Caco-2 (cell line): Measurements from ENCODE around the gene EPGN. TPM values are rescaled to one million over a fixed set of nuclear protein-coding genes. Genes with fewer than 3 reads are reported as not detected.

Source experiments
- BruUV-seq: library from RNA; stranded (reverse); fragments of 400-500 nt; replicated peaks from 2 replicates; lab custom pipeline; 2021; lab: Mats Ljungman, UMichigan
- CTCF ChIA-PET: fragments of 300-600 bp; sonication (Branson Sonifier 250); formaldehyde crosslinking; loops from one replicate; lab custom pipeline; 2022; ENCODE audit warnings: antibody characterized with exemption; lab: Charles Lee
- POLR2A ChIA-PET: fragments of 300-600 bp; sonication (Branson Sonifier 250); formaldehyde crosslinking; loops from one replicate; lab custom pipeline; 2022; ENCODE audit warnings: antibody characterized with exemption; lab: Charles Lee
- DNase-seq, 2 experiments: peaks; one replicate each; pipeline versions ENCODE4 v3.0.0 to v3.0.0-alpha.2; 2020 to 2022
- H3K27me3 ChIP-seq: replicated peaks from 2 replicates; pipeline ENCODE4 v1.6.0; 2011; ENCODE audit warnings: low read length; ENCODE audit not compliant: control insufficient read depth, insufficient read depth
- H3K36me3 ChIP-seq: 2 replicates; pipeline ENCODE4 v1.5.1; 2011; ENCODE audit warnings: low read length; ENCODE audit not compliant: control insufficient read depth, insufficient read depth
- H3K4me1 ChIP-seq: fragments of 250-450 bp; sonication (Bioruptor Pico); 2 replicates; pipeline ENCODE4 v1.5.1; 2020; ENCODE audit warnings: mild to moderate bottlenecking
- H3K4me3 ChIP-seq: 2 replicates; pipeline ENCODE4 v1.5.1; 2011; ENCODE audit warnings: low read depth, mild to moderate bottlenecking, control low read depth, low read length
- H3K9me3 ChIP-seq: fragments of 250-450 bp; sonication (Bioruptor Pico); 2 replicates; pipeline ENCODE4 v1.5.1; 2020; ENCODE audit warnings: mild to moderate bottlenecking, moderate library complexity
- H3K27ac Mint-ChIP-seq: one replicate; pipeline ENCODE4 v1.8.0; 2022; ENCODE audit warnings: mixed read lengths; ENCODE audit not compliant: unreplicated experiment
- H3K27me3 Mint-ChIP-seq: one replicate; pipeline ENCODE4 v1.8.0; 2022; ENCODE audit warnings: mixed read lengths; ENCODE audit not compliant: insufficient read depth, unreplicated experiment
- H3K36me3 Mint-ChIP-seq: one replicate; pipeline ENCODE4 v1.8.0; 2022; ENCODE audit warnings: mild to moderate bottlenecking, mixed read lengths; ENCODE audit not compliant: insufficient read depth, unreplicated experiment
- H3K4me1 Mint-ChIP-seq: one replicate; pipeline ENCODE4 v1.8.0; 2022; ENCODE audit warnings: low read depth, mixed read lengths; ENCODE audit not compliant: unreplicated experiment
- H3K4me3 Mint-ChIP-seq: one replicate; pipeline ENCODE4 v1.8.0; 2022; ENCODE audit warnings: mild to moderate bottlenecking, moderate library complexity, mixed read lengths; ENCODE audit not compliant: unreplicated experiment
- H3K9me3 Mint-ChIP-seq: one replicate; pipeline ENCODE4 v1.8.0; 2022; ENCODE audit warnings: mixed read lengths; ENCODE audit not compliant: unreplicated experiment
- intact Hi-C: fragments of 100-400 bp; cut with micrococcal nuclease; formaldehyde crosslinking; loops from one replicate; pipeline ENCODE4 v1.10.0; 2022; ENCODE audit not compliant: unreplicated experiment
- total RNA-seq: library from RNA; stranded (reverse); gene quantifications from 2 replicates; pipeline ENCODE4 v1.2.3, GENCODE V29; 2022
- TF ChIP-seq, protein P1 (sequence below), 2 experiments: fragments of 200-600 bp in 1 of 2; IDR thresholded peaks; 1 replicate in 1 of 2; 2 replicates in 1 of 2; pipeline versions ENCODE4 v1.5.1 to v1.8.0; 2011 to 2022; ENCODE audit warnings: antibody characterized with exemption in 1 of 2, control low read depth in 1 of 2, inconsistent platforms in 1 of 2, low read depth in 1 of 2, low read length in 1 of 2, mild to moderate bottlenecking in 1 of 2, moderate library complexity in 1 of 2; ENCODE audit not compliant: insufficient read depth in 1 of 2, severe bottlenecking in 1 of 2, unreplicated experiment in 1 of 2

Gene EPGN
- total RNA-seq, 1 experiment from 2014 or later, result not detected

DNA sequence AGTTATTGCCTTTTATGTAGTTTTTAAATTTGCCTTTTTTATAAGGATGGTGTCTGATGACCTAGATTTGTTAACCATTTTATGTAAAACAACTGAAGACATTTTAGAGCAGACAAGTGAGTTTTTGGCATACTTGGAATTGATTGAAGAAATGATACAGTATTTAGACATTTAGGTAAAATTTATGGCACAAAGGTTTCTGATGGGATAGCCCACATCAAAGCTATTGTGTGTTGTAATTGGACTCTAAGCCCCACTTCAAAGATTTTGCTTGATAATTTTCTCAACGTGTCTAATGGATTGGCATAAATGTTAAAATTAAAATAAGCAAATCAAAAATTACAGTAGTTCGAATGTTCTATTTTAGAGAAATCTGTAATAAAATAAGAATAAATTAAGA is 17.6 kb downstream of the EPGN start:
- Histone ChIP-seq H3K4me1 (peaks cover 9% of the 10 kb centered on the region; the same call in 1 of the 2 replicates), H3K9me3 (no peaks in the 10 kb centered on the region), H3K27me3 (no peaks in the 10 kb centered on the region), H3K4me3 (no peak overlapping the region), H3K36me3 (no peaks in the 10 kb centered on the region)
- no peak for DNase-seq
- Mint-ChIP-seq H3K27me3 (no peaks in the 10 kb centered on the region), H3K9me3 (no peaks in the 10 kb centered on the region), H3K4me3 (no peak overlapping the region), H3K27ac (no peak overlapping the region), H3K4me1 (peaks cover 4% of the 10 kb centered on the region), H3K36me3 (no peaks in the 10 kb centered on the region)
- POLR2A ChIA-PET, result no interaction called here
- CTCF ChIA-PET, result no interaction called here
- intact Hi-C loops, result no loop called here
- TF ChIP-seq, protein P1, sequence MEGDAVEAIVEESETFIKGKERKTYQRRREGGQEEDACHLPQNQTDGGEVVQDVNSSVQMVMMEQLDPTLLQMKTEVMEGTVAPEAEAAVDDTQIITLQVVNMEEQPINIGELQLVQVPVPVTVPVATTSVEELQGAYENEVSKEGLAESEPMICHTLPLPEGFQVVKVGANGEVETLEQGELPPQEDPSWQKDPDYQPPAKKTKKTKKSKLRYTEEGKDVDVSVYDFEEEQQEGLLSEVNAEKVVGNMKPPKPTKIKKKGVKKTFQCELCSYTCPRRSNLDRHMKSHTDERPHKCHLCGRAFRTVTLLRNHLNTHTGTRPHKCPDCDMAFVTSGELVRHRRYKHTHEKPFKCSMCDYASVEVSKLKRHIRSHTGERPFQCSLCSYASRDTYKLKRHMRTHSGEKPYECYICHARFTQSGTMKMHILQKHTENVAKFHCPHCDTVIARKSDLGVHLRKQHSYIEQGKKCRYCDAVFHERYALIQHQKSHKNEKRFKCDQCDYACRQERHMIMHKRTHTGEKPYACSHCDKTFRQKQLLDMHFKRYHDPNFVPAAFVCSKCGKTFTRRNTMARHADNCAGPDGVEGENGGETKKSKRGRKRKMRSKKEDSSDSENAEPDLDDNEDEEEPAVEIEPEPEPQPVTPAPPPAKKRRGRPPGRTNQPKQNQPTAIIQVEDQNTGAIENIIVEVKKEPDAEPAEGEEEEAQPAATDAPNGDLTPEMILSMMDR (IDR thresholded peaks at IDR 0.05; ENCODE audit: insufficient read depth in 1 of 2, low read depth in 1 of 2, low read length in 1 of 2, severe bottlenecking in 1 of 2, unreplicated experiment in 1 of 2), result no peak
- no TSS peak for BruUV-seq

DNA sequence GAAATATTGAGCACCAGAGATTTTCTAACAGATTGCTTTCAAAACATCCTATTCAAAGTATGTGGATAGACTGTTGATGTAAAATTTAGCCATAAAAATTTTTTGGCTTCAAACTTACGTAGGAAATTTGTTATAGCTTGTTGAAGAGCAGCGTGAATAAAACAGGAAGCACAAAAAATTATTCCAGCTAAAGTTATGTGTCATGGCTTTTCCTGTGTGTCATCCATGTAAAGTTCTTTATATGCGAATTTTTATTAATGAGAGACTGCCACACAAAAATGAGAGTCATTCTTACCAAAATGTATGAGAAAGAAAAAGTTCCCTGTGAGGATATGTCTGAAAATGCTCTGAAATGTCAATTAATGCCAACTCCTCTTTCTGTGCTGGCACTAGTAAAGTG is 19.5 kb downstream of the EPGN start:
- H3K4me3 ChIP-seq, result no peak overlapping the region
- H3K36me3 ChIP-seq, result no peaks in the 10 kb centered on the region
- Mint-ChIP-seq H3K27ac (no peak overlapping the region), H3K4me1 (no peaks in the 10 kb centered on the region), H3K4me3 (no peak overlapping the region), H3K27me3 (no peaks in the 10 kb centered on the region), H3K9me3 (no peaks in the 10 kb centered on the region), H3K36me3 (no peaks in the 10 kb centered on the region)
- BruUV-seq, result no TSS peak
- CTCF ChIA-PET, result no interaction called here
- POLR2A ChIA-PET, result no interaction called here
- DNase-seq, result no peak
- intact Hi-C loops, result no loop called here
- no peaks in the 10 kb centered on the region for H3K27me3 ChIP-seq
- TF ChIP-seq, protein P1 (IDR thresholded peaks at IDR 0.05; ENCODE audit: insufficient read depth in 1 of 2, low read depth in 1 of 2, low read length in 1 of 2, severe bottlenecking in 1 of 2, unreplicated experiment in 1 of 2), result no peak
- no peaks in the 10 kb centered on the region for H3K9me3 ChIP-seq
- 0 out of 2 replicates have a peak, but pooled peaks cover 9% of the 10 kb centered on the region for H3K4me1 ChIP-seq

DNA sequence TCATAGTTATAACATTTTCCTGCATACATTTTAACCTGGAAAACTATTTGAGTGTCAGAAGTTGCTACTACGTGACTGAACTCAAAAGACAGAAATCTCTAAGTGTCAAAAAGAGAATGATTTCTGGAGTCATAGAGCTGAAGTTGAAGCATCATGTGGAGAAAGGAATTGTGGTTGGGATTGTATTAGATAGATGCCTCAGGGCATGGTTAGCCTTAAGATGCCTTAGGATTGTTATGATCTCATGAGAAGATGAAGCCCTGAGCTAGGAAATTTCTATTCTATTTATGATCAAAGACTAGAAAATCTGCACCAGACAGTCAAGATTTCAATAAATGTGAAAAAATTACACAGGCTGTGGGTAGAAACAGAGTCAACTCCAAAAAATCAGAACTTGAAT is 20.2 kb downstream of the EPGN start:
- Histone ChIP-seq H3K4me3 (no peak overlapping the region), H3K9me3 (no peaks in the 10 kb centered on the region), H3K4me1 (0 out of 2 replicates have a peak, but pooled peaks cover 9% of the 10 kb centered on the region), H3K36me3 (no peaks in the 10 kb centered on the region), H3K27me3 (no peaks in the 10 kb centered on the region)
- no peaks in the 10 kb centered on the region for H3K36me3 Mint-ChIP-seq
- H3K4me3 Mint-ChIP-seq, result no peak overlapping the region
- no peak for DNase-seq
- intact Hi-C loops, result no loop called here
- H3K27me3 Mint-ChIP-seq, result no peaks in the 10 kb centered on the region
- TF ChIP-seq, protein P1 (IDR thresholded peaks at IDR 0.05; ENCODE audit: insufficient read depth in 1 of 2, low read depth in 1 of 2, low read length in 1 of 2, severe bottlenecking in 1 of 2, unreplicated experiment in 1 of 2), result no peak
- CTCF ChIA-PET, result no interaction called here
- POLR2A ChIA-PET, result no interaction called here
- H3K4me1 Mint-ChIP-seq, result no peaks in the 10 kb centered on the region
- no peaks in the 10 kb centered on the region for H3K9me3 Mint-ChIP-seq
- H3K27ac Mint-ChIP-seq, result no peak overlapping the region
- no TSS peak for BruUV-seq
